DMS114 treated with DMSO at 0.1 percent for 48 hours (cell line): ENCODE results near the gene PKIG.

Source experiments
- DNase-seq: peaks from one replicate; lab custom pipeline; 2025; ENCODE audit not compliant: unreplicated experiment; lab: John Stamatoyannopoulos, UW

PKIG gene

GRCh38 chr20:44594730-44595129, 12.4 kb downstream of the PKIG start:
- no peak for DNase-seq

- no peak for DNase-seq
Observed at GRCh38 chr20:44596010-44596409, 13.6 kb downstream of the PKIG start.

GRCh38 chr20:44596876-44597275, 14.5 kb downstream of the PKIG start:
- DNase-seq, result no peak

DNA sequence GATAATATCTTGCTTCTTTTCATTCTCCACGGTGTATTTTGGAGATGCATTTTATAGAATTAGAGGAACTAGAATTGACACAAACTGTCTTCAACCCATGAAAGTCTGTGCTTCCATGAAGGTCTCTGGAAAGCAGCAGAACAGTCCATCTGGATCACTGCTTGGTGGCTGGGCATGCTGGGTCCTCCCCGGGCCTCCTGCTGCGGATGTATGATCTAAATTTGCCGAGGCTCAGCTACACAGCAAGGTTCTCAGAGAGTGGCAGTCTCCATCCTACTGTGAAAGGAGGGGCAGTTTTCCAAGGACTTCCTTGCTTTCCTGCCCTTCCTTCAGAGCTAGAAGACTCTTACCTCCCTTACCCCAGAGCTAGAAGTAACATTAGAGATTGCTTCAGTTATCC, 15.1 kb downstream of the PKIG start:
- DNase-seq, result no peak

DNA sequence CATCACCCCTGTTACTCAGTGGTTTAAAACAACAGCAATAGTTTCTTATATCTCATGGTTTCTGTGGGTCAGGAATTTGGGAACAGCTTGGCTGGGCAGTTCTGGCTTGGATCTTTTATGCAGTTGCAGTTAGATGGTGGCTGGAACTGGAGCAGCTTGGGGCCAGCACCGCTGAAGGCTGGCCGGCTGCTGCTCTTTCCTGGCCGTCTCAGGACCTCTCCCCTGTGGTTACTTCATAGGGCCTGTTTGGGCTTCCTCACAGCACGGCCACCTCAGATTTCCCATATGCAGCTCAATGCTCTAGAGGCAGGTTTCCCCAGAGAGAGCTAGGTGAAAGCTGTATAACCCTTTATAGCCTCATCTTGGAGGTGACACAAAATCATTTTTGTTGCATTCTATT, 15.6 kb downstream of the PKIG start:
- DNase-seq, result no peak

DNA sequence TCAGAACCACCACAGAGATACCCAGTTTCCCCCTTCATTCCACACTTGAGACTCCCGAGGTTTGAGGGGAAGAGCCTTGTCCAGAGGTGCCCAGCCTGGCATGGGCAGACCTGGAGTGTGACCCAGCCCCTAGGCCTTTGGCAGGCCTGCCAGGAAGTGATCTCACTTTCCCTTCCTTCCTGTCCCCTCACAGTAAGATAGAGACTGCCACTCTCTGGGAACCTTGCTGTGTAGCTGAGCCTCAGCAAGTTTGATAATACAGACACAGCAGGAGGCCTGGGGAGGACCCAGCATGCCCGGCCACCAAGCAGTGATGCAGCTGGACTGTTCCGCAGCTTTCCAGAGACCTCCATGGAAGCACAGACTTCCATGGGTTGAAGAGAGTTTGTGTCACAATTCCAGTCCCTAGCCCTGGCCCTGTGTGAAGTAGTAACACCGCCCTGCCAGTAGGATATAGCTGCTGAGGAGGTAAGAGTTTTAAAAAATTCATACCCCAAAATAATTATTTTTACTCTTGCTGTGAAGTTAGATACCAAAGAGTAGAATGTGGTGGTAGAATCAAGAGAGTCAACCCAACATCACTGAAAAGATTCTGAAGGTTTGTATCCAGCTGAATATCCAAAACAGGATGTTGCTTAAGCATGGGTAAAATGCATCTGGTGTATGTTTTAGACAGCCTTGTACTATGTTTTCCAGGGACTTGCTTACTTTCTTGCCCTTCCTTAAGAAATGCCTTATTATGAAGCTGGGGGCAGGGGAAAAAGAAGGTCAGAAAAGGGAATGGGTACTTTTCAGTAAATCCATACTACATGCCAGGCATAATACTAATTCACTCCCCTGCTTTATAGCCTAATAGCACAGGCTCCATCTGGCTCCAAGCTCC, 16.3 kb downstream of the PKIG start:
- DNase-seq, result no peak

- no peak for DNase-seq
Observed at GRCh38 chr20:44599715-44600114, 17.3 kb downstream of the PKIG start.

DNA sequence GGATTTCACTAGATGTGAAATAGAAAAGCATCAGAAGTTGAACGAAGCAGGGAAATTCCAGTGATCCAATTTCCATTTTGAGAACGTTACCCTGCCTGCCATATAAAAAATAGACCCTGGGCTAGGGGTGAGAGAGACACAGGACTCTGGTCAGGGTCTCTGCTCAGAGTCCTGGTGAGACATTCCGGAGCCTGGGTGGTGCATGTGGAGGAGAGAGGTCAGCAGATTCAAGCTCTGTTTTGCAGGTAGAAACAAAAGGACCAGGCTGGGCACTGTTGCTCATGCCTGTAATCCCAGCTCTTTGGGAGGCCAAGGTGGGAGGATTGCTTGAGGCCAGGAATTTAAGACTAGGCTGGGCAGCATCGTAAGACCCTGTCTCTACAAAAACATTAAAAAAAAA, 17.9 kb downstream of the PKIG start:
- no peak for DNase-seq

GRCh38 chr20:44600758-44601201, 18.4 kb downstream of the PKIG start:
- no peak for DNase-seq

- no peak for DNase-seq
Observed at GRCh38 chr20:44601236-44601671, 18.9 kb downstream of the PKIG start.

DNA sequence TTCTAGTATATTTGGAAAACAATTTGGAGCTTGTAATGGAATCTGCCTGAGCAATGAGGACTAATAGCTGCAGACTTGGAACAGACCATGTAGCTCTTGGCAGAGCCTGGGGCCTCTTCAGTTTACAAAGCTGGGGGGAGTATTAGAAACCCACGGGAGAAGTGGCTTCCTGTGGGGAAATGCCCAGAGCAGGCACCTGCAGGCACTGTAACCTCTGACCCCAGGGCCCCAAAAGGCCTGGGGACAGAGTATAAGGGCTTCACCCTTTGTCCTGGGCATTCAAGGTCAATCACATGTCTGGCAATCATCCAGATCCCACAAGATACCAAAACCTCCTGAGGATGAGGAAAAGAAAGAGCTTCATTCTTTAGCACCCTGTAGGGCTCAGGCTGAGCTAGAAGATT, 19.4 kb downstream of the PKIG start:
- no peak for DNase-seq

GRCh38 chr20:44603327-44603726, 20.9 kb downstream of the PKIG start:
- no peak for DNase-seq

DNA sequence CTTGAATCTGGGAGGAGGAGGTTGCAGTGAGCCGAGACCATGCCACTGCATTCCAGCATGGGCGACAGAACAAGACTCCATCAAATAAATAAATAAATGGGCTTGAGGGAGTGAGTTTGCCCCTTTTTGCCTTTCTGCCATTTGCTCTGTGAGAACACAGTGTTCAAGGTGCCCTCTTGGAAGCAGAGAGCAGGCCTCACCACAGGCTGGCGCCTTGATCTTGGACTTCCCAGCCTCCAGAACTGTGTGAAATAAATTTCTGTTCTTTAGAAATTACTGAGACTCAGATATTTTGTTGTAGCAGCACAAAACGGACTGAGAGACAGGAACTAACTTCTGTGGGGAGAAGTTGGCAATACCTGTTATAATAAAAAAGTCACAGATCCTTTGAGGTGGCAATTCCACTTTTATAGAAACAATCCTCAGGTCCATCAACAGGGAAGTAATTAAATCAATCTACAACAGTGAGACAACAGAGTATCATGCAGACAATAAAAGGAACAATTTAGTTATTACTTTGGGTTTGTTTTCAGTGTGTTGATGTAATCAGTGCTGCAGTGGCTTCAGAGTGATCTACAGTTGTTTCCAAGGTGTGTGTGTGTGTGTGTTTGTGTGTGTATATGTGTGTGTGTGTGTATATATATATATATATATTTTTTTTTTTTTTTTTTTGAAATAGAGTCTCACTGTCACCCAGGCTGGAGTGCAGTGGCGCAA, 24.5 kb downstream of the PKIG start:
- DNase-seq, result no peak

DNA sequence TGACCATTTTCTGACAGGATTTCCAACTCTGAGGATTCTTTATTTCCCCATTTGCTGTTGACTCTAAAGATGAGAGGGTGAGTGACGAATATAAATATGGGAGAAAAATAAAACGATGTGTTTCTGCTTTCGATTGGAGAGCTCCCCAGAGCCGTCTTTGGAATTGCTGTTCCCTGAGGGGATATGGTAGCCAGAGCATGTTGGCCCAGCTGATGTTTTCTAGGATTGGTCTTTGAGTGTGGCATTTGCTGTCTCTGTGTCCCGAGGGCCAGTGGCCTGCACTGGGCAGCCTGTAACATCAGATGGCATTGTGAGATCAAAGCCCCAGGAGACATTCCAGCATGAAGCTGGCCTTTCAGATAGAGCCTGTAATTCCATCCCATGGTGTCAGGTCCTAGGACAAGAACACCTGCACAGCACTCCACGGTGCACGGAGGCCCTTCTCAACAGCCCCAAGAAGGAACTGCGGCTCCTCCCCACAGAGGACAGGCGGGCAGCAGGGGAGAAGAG, 26.7 kb downstream of the PKIG start:
- DNase-seq, result no peak

GRCh38 chr20:44609516-44610312, 27.3 kb downstream of the PKIG start:
- DNase-seq, result peak; percentile 70

GRCh38 chr20:44610313-44610962, 28.1 kb downstream of the PKIG start:
- DNase-seq, result no peak

DNA sequence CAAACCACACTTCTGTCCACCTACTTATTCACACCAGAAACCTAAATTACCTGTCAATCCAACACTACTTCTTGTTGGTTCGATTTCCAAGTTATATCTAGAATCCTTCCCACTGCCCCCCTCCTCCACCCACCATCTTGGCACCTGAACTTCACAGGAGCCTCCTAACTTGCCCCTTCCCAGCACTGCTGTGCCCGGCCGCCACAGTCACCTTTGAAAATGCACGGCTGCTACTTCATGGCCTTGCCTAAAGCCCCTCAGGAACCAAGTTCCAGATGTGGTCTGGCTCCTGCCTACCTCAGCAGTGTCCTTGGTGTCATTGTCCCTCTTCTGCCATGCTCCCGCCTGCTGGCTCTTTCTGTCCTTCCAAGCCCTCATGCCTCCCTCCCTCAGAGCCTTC, 31.2 kb downstream of the PKIG start:
- no peak for DNase-seq

DNA sequence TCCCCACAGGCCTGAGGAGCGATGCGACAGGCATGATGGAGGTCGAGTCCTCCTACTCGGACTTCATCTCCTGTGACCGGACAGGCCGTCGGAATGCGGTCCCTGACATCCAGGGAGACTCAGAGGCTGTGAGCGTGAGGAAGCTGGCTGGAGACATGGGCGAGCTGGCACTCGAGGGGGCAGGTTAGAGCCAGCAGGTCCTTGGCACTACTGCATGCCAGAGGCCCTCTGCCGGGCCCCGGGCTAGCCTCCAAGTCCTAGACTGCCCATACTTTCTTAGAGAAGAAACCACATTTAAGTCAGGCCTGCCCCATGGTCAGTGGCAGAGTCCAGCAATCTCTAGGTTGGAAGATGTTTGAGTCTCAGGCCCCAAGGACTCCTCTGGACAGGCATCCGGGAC, 32.1 kb downstream of the PKIG start:
- DNase-seq, result no peak

- no peak for DNase-seq
Observed at GRCh38 chr20:44615169-44615791, 32.9 kb downstream of the PKIG start.

DNA sequence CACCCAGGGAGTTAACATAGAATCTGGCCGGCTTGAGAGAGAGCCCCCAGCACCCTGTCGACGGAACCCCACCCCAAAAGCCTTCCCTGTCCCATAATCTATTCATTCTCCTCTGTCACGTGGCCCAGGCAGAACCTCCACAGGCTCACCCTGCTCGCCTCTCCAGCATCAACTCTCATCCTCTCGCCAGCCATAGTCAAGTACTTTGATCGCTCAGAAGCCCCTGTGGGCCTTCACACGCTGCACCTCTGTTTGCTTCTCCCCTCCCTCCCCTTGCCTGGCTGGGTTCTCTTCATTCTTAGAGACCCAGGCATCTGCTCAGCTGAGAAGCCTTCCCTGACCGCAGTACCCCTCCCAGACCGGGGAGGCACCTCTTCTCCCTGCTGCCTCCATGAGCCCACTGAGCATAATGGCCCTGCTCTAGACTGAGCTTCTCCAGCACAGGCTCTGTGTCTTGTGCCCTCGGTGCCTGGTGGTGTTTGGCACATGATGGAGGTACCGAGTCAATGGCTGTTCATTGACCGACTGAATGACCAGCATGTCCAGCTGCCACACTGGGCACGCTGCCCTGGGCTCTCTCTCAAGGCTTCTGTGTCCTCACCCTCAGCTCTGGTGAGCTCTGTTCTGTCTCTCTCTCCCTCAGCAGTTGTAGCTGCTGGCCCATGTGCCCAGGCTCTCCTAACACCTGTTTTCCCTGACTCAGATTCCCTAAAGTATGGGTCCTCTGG, 33.7 kb downstream of the PKIG start:
- no peak for DNase-seq
